CD4-positive, alpha-beta T cell (primary cell): Measurements from ENCODE around the gene CLDN6. TPM values are rescaled to one million over a fixed set of nuclear protein-coding genes. Genes with fewer than 3 reads are reported as not detected.

Source experiments
- ATAC-seq: fragments of 200-7000 bp; cut with Tn5 transposase; one replicate; pipeline ENCODE4 v1.10.0; 2022; ENCODE audit warnings: mild to moderate bottlenecking; ENCODE audit not compliant: poor library complexity
- CTCF ChIA-PET: fragments of 350-600 bp; sonication (Branson Sonifier 250); formaldehyde crosslinking; loops from one replicate; lab custom pipeline; 2021; ENCODE audit warnings: antibody characterized with exemption, inconsistent platforms; lab: Charles Lee
- POLR2A ChIA-PET: fragments of 350-600 bp; sonication (Branson Sonifier 250); formaldehyde crosslinking; loops from one replicate; lab custom pipeline; 2021; ENCODE audit warnings: antibody characterized with exemption, inconsistent platforms; lab: Charles Lee
- DNase-seq, 14 experiments: peaks; one replicate each; pipeline ENCODE4 v3.0.0-alpha.2; 2013 to 2020; ENCODE audit warnings: mixed read lengths in 2 of 14
- H3K27ac ChIP-seq, 2 donors: one replicate each; pipeline versions ENCODE4 v1.5.1 to v1.7.0; 2013; ENCODE audit warnings: low read length in 2 of 2, low read depth in 1 of 2, mild to moderate bottlenecking in 1 of 2
- H3K27me3 ChIP-seq, 2 experiments: 1 replicate in 1 of 2; 2 replicates in 1 of 2; pipeline versions ENCODE4 v1.6.1 to v1.7.0; 2013; ENCODE audit warnings: low read length in 2 of 2, control low read depth in 1 of 2, mild to moderate bottlenecking in 1 of 2, moderate library complexity in 1 of 2; ENCODE audit not compliant: insufficient read depth in 2 of 2, control insufficient read depth in 1 of 2
- H3K36me3 ChIP-seq: one replicate; pipeline ENCODE4 v1.6.1; 2013; ENCODE audit warnings: low read length, control low read depth; ENCODE audit not compliant: insufficient read depth
- H3K4me1 ChIP-seq: one replicate; pipeline ENCODE4 v1.6.1; 2013; ENCODE audit warnings: low read length, control low read depth; ENCODE audit not compliant: insufficient read depth
- H3K4me3 ChIP-seq: one replicate; pipeline ENCODE4 v1.5.1; 2013; ENCODE audit warnings: mild to moderate bottlenecking, low read length, moderate library complexity
- H3K9me3 ChIP-seq, 2 experiments: 1 replicate in 1 of 2; 2 replicates in 1 of 2; pipeline versions ENCODE4 v1.6.1 to v1.7.0; 2013; ENCODE audit warnings: low read length in 2 of 2, mild to moderate bottlenecking in 2 of 2, control low read depth in 1 of 2, moderate library complexity in 1 of 2; ENCODE audit not compliant: control insufficient read depth in 1 of 2, insufficient read depth in 1 of 2
- H3K27ac Mint-ChIP-seq: one replicate; pipeline ENCODE4 v1.8.0; 2020; ENCODE audit warnings: mixed read lengths
- H3K27me3 Mint-ChIP-seq: one replicate; pipeline ENCODE4 v1.8.0; 2021; ENCODE audit warnings: mixed read lengths
- H3K36me3 Mint-ChIP-seq: one replicate; pipeline ENCODE4 v1.8.0; 2021; ENCODE audit warnings: low read depth, mixed read lengths
- H3K4me1 Mint-ChIP-seq: one replicate; pipeline ENCODE4 v1.8.0; 2021; ENCODE audit warnings: low read depth, mixed read lengths
- H3K4me3 Mint-ChIP-seq: one replicate; pipeline ENCODE4 v1.8.0; 2020; ENCODE audit warnings: mild to moderate bottlenecking, mixed read lengths
- H3K9me3 Mint-ChIP-seq: one replicate; pipeline ENCODE4 v1.8.0; 2020; ENCODE audit warnings: mixed read lengths
- intact Hi-C, 2 experiments: fragments of 100-400 bp; cut with DNase I in 1 of 2; cut with micrococcal nuclease in 1 of 2; formaldehyde crosslinking; loops; one replicate each; pipeline versions ENCODE4 v1.15.1 to v1.9.0; 2023 to 2025; cut with DNase I, micrococcal nuclease
- total RNA-seq, 174 experiments: library from RNA in 2 of 174; stranded (reverse) in 2 of 174; gene quantifications; one replicate each; pipeline ENCODE4 v1.2.3 and lab custom pipeline; 2021 to 2026
- TF ChIP-seq, protein P1 (sequence below): fragments of 200-600 bp; IDR thresholded peaks from one replicate; pipeline ENCODE4 v1.8.0; 2022; ENCODE audit warnings: antibody characterized with exemption, mild to moderate bottlenecking

CLDN6 gene
- total RNA-seq, 2 experiments from 2014 or later, result not detected

DNA sequence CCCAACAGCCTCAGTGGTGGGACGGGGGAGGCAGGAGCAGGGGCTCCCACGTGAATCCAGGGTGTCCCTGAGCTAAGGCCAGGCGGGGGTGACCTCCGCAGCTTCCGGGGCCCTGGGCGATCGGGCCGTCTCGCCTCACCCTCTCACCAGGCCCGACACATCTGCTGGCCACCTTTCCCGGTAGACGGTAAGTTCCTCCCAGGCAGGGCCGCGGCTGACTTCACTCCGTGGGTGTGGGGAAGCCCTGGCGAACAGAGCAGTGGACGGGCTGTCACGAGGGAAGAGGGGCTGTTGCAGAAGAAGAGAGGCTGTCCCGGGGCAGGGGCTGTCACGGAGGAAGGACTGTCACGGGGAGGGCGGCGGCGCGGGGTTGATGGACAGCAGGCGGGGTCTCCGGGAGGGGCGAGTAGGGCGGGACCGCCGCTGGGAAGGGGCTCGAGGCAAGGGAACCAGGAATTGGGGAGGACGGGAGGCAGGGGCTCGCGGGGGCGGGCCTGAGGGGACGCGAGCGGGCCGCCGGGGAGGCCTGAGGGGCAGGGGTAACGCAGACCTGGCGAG, 38.2 kb downstream of the CLDN6 start:
- Histone ChIP-seq H3K27ac (no peak overlapping the region), H3K36me3 (no peaks in the 10 kb centered on the region), H3K4me1 (peaks cover 29% of the 10 kb centered on the region), H3K9me3 (peaks cover 0 to 7% of the 10 kb centered on the region in 2 experiments), H3K4me3 (peak overlapping the region; percentile 93), H3K27me3 (peaks cover 0 to 3% of the 10 kb centered on the region in 2 experiments)
- ATAC-seq (no peak), DNase-seq (peak in 2 of 14 experiments; percentile 26 to 47)
- Mint-ChIP-seq H3K4me1 (no peaks in the 10 kb centered on the region), H3K9me3 (no peaks in the 10 kb centered on the region), H3K4me3 (peak overlapping the region; percentile 82), H3K36me3 (no peaks in the 10 kb centered on the region), H3K27ac (no peak overlapping the region), H3K27me3 (no peaks in the 10 kb centered on the region)
- TF ChIP-seq, protein P1, sequence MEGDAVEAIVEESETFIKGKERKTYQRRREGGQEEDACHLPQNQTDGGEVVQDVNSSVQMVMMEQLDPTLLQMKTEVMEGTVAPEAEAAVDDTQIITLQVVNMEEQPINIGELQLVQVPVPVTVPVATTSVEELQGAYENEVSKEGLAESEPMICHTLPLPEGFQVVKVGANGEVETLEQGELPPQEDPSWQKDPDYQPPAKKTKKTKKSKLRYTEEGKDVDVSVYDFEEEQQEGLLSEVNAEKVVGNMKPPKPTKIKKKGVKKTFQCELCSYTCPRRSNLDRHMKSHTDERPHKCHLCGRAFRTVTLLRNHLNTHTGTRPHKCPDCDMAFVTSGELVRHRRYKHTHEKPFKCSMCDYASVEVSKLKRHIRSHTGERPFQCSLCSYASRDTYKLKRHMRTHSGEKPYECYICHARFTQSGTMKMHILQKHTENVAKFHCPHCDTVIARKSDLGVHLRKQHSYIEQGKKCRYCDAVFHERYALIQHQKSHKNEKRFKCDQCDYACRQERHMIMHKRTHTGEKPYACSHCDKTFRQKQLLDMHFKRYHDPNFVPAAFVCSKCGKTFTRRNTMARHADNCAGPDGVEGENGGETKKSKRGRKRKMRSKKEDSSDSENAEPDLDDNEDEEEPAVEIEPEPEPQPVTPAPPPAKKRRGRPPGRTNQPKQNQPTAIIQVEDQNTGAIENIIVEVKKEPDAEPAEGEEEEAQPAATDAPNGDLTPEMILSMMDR, result no peak
- CTCF ChIA-PET, result interaction anchor here (1.7 kb wide), 1 partner anchor 48 kb away, joined by 4 read pairs; no protein-coding TSS in a partner anchor
- POLR2A ChIA-PET, result interaction anchor here (0.6 to 2.1 kb wide), 6 partner anchors 11 to 52 kb away, joined by 3 to 22 read pairs (median 5); partner anchors contain the start of genes KREMEN2 and PAQR4
- intact Hi-C loops, result loop anchor here in 1 of 2 experiments (1.0 to 5.0 kb wide), 4 partner anchors 10 to 102 kb away; partner anchors contain the start of genes FLYWCH1 and PAQR4

- H3K4me1 Mint-ChIP-seq, result no peaks in the 10 kb centered on the region
- no peak overlapping the region for H3K4me3 Mint-ChIP-seq
- peaks cover 0 to 7% of the 10 kb centered on the region in 2 experiments for H3K9me3 ChIP-seq
- CTCF ChIA-PET, result no interaction called here
- no peak for DNase-seq
- POLR2A ChIA-PET, result no interaction called here
- no peak overlapping the region for H3K27ac ChIP-seq
- no peaks in the 10 kb centered on the region for H3K36me3 ChIP-seq
- H3K9me3 Mint-ChIP-seq, result no peaks in the 10 kb centered on the region
- intact Hi-C loops, result no loop called here
- TF ChIP-seq, protein P1, result no peak
- peaks cover 0 to 3% of the 10 kb centered on the region in 2 experiments for H3K27me3 ChIP-seq
- H3K4me3 ChIP-seq, result no peak overlapping the region
- H3K27me3 Mint-ChIP-seq, result no peaks in the 10 kb centered on the region
- ATAC-seq, result no peak
- H3K4me1 ChIP-seq, result peaks cover 21% of the 10 kb centered on the region
- no peaks in the 10 kb centered on the region for H3K36me3 Mint-ChIP-seq
- no peak overlapping the region for H3K27ac Mint-ChIP-seq
These were observed 40.5 kb downstream of the CLDN6 start for GRCh38 chr16:2977440-2977839.

GRCh38 chr16:2976673-2977072, 41.3 kb downstream of the CLDN6 start:
- Mint-ChIP-seq H3K27me3 (no peaks in the 10 kb centered on the region), H3K4me3 (no peak overlapping the region), H3K36me3 (no peaks in the 10 kb centered on the region), H3K9me3 (no peaks in the 10 kb centered on the region), H3K27ac (no peak overlapping the region), H3K4me1 (no peaks in the 10 kb centered on the region)
- Histone ChIP-seq H3K9me3 (peaks cover 0 to 7% of the 10 kb centered on the region in 2 experiments), H3K27ac (no peak overlapping the region), H3K4me3 (no peak overlapping the region), H3K4me1 (peaks cover 20% of the 10 kb centered on the region), H3K36me3 (no peaks in the 10 kb centered on the region), H3K27me3 (peaks cover 0 to 3% of the 10 kb centered on the region in 2 experiments)
- intact Hi-C loops, result no loop called here
- DNase-seq (no peak), ATAC-seq (no peak)
- CTCF ChIA-PET, result no interaction called here
- TF ChIP-seq, protein P1, result no peak
- POLR2A ChIA-PET, result no interaction called here
